ENCODE results near the gene COL19A1.

DNA sequence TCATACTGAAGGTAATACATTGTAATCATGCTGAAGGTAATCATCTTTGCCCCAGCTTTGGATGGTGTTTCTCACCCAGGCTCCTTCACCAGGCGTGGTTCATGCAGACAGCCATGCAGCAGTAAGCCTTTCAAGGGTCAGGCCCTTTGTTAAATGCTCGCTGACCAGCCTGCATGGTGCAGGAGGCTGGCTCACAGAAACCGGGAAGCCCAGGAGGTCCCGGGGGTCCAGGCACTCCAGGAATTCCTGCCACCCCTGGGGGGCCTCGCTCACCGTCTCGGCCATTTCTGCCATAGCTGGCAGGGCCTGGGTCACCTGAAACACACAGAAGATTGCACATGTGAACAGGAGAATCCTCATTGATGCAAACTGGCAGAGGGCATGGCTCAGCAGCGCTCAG is 350.4 kb downstream of the COL19A1 start:
- TF ChIP-seq, protein P1, sequence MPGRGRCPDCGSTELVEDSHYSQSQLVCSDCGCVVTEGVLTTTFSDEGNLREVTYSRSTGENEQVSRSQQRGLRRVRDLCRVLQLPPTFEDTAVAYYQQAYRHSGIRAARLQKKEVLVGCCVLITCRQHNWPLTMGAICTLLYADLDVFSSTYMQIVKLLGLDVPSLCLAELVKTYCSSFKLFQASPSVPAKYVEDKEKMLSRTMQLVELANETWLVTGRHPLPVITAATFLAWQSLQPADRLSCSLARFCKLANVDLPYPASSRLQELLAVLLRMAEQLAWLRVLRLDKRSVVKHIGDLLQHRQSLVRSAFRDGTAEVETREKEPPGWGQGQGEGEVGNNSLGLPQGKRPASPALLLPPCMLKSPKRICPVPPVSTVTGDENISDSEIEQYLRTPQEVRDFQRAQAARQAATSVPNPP (IDR thresholded peaks at IDR 0.05; ENCODE audit: borderline replicate concordance, insufficient read depth, insufficient read length), result no peak
- TF ChIP-seq MYC (IDR thresholded peaks at IDR 0.05; ENCODE audit: low read depth, low read length), result no peak
- no peak for TF ChIP-seq MYC (CRISPR knock-in tag; IDR thresholded peaks at IDR 0.05; ENCODE audit: borderline replicate concordance, low read depth)
- no peak for TF ChIP-seq SMAD3 (CRISPR knock-in tag; conservative IDR thresholded peaks at IDR 0.05)
- no peak for TF ChIP-seq TAF15 (IDR thresholded peaks at IDR 0.05; ENCODE audit: low read depth, low read length)
